Measurements from ENCODE around the gene CHMP6. TPM values are rescaled to one million over a fixed set of nuclear protein-coding genes. Genes with fewer than 3 reads are reported as not detected.

The CHMP6 gene
- total RNA-seq, 1 donor from 2014 or later: 29.9 TPM

DNA sequence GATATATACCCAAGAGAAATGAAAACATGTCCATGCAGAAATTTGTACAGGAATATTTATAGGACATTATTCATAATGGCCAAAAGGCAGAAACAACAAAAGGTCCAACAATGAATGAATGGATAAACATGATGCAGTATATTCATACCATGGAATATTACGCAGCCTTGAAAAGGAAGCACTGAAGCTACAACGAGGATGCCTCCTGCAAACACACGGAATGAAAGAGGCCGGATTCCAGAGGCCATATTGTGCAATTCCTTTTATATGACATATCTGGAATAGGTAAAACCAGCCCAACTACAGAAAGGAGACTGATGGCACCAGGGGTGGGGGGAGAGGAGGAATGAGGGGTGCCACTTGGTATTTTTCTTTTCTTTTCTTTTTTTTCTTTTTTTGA, 14.5 kb upstream of the CHMP6 start:
- DNase-seq: no peak

DNA sequence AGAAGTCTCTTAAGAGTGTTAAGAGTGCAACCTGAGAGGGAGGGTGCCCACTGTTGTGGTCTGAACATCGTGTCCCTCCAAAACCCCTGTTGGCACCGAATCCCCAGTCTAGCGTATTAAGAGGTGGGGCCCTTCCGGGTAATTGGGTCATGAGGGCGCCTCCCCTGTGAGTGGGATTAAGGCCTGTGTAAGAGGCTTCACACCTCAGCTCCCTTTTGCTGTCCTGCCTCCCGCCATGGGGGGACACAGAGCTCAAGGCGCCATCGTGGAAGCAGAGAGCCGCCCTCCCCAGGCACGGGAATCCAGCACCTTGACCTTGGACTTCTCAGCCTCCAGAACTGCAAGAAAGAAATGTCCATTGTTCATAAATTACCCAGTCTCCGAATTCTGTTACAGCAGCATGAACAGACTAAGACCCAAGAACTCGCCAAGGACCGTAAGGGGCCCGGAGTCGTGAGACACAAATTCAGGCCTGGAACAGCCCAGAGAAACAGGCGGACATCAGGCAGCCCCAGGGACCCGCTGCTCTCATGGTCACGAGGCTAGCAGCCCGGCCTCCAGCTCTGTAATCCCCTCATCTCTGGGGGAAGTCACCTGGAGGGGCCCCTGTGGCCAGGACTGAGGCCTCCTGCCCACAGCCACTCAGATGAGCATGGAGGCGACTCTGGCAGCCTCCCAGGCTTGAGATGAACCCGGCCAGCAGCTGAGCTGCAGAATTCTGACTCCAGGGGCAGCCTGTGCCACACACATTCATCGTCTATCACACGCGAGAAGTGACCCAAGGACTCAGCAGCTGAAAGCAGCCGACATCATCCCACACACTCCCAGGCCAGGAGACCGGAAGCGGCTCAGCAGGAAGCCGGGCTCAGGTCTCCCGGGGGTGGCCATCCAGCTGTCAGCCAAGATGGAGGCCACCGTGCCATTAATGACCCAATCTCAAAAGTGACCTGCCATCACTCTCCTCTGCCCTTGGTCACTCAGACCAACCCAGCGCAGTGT, 12.8 kb upstream of the CHMP6 start:
- Histone ChIP-seq H3K27ac (no peak overlapping the region), H3K4me3 (no peak overlapping the region), H3K36me3 (no peaks in the 10 kb centered on the region), H3K4me1 (peaks cover 9% of the 10 kb centered on the region), H3K27me3 (peaks cover 9% of the 10 kb centered on the region), H3K9me3 (no peaks in the 10 kb centered on the region)
- TF ChIP-seq, protein P1, sequence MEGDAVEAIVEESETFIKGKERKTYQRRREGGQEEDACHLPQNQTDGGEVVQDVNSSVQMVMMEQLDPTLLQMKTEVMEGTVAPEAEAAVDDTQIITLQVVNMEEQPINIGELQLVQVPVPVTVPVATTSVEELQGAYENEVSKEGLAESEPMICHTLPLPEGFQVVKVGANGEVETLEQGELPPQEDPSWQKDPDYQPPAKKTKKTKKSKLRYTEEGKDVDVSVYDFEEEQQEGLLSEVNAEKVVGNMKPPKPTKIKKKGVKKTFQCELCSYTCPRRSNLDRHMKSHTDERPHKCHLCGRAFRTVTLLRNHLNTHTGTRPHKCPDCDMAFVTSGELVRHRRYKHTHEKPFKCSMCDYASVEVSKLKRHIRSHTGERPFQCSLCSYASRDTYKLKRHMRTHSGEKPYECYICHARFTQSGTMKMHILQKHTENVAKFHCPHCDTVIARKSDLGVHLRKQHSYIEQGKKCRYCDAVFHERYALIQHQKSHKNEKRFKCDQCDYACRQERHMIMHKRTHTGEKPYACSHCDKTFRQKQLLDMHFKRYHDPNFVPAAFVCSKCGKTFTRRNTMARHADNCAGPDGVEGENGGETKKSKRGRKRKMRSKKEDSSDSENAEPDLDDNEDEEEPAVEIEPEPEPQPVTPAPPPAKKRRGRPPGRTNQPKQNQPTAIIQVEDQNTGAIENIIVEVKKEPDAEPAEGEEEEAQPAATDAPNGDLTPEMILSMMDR (IDR thresholded peaks at IDR 0.05): no peak
- DNase-seq (no peak), ATAC-seq (no peak)
- intact Hi-C loops (cut with DNase I): no loop called here

More for the DNA sequence above, 14.5 kb upstream of the CHMP6 start:
- intact Hi-C loops (cut with DNase I): no loop called here
- TF ChIP-seq, protein P1 (IDR thresholded peaks at IDR 0.05): no peak
- H3K9me3 ChIP-seq: no peaks in the 10 kb centered on the region
- no peak overlapping the region for H3K27ac ChIP-seq
- H3K4me3 ChIP-seq: no peak overlapping the region
- ATAC-seq: no peak
- no peaks in the 10 kb centered on the region for H3K36me3 ChIP-seq
- peaks cover 9% of the 10 kb centered on the region for H3K4me1 ChIP-seq
- H3K27me3 ChIP-seq: peaks cover 13% of the 10 kb centered on the region

DNA sequence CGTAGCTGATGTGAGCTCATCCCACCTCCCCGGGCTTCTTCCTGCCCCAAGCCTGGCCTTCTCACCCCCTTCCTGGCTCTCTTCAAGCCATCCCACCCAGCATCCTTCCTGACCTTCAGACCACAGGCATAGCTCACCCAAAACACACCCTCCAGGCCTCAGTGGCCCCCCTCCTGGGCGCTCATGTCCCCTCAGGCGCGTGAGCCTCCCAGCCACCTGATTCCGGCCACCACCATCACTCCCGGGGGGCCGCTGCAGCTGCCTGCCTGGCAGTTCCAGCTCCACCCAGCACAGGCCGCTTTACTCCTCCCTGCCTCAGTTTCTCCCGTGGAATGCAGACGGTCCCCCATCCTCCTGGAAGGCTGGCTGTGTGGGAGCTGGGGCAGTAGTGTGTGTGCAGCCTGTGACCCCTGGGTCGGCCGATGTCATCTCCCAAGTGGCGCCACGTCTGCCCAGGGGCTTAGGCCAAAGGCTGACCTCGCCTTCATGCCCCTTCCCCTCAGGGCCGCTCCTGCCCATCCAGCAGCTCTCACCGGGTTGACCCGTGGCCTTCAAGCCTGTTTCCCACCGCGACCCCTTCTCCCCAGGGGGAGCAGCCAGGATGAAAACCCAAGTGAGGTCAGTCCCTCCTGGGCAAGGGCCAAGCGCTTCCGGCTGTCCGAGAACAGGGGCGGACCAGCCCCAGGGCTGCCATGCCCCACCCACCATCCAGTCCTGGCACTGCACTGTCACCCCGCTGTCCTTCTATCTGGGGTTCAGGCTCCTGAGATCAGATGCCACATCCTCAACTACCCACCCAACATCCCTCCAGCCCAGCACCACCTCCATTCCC, 11.9 kb upstream of the CHMP6 start:
- DNase-seq (no peak), ATAC-seq (no peak)
- no peaks in the 10 kb centered on the region for H3K36me3 ChIP-seq
- peaks cover 9% of the 10 kb centered on the region for H3K27me3 ChIP-seq
- TF ChIP-seq, protein P1 (IDR thresholded peaks at IDR 0.05): no peak
- no peaks in the 10 kb centered on the region for H3K9me3 ChIP-seq
- intact Hi-C loops (cut with DNase I): loop anchor here (5.0 kb wide), 1 partner anchor 547 kb away; no protein-coding TSS in a partner anchor
- H3K4me3 ChIP-seq: no peak overlapping the region
- peaks cover 9% of the 10 kb centered on the region for H3K4me1 ChIP-seq
- H3K27ac ChIP-seq: no peak overlapping the region

DNA sequence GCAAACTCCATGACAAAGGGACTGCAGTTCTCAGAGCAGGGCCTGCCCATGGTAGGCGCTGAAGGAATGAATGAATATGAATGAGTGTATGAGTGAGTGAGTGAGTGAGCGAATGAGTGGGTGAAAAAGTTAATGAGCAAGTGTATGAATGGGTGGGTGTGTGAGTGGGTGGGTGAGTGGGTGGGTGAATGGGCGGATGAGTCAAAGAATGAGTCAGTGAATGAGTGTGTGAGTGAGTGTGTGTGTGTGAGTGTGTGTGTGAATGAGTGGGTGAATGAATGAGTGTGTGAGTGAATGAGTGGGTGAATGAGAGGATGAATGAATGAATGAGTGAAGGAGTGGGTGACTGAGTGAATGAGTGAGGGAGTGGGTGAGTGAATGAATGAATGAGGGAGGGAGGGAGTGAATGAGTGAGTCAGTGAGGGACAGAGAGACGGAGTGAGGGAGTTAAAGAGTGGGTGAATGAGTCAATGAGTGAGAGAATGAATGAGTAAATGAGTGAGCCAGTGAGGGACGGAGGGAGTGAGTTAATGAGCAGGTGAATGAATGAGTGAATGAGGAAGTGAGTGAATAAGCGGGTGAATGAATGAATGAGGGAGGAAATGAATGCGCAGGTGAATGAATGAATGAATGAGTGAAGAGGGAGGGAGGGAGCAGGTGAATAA, 11.1 kb upstream of the CHMP6 start:
- H3K9me3 ChIP-seq: no peaks in the 10 kb centered on the region
- ATAC-seq (no peak), DNase-seq (no peak)
- no peak overlapping the region for H3K27ac ChIP-seq
- intact Hi-C loops (cut with DNase I): loop anchor here (5.0 kb wide), 1 partner anchor 548 kb away; no protein-coding TSS in a partner anchor
- H3K27me3 ChIP-seq: peaks cover 9% of the 10 kb centered on the region
- H3K36me3 ChIP-seq: no peaks in the 10 kb centered on the region
- no peak overlapping the region for H3K4me3 ChIP-seq
- peaks cover 9% of the 10 kb centered on the region for H3K4me1 ChIP-seq
- TF ChIP-seq, protein P1 (IDR thresholded peaks at IDR 0.05): no peak

Data from upper lobe of right lung (tissue), 1 donor.